ENCODE results near the gene TIMM23. TPM values are rescaled to one million over a fixed set of nuclear protein-coding genes. Genes with fewer than 3 reads are reported as not detected.
"Not testable (repeated sequence)": the region's sequence is repeated elsewhere in the genome, so short reads cannot be mapped to it uniquely, and the experiment has no call there.

The TIMM23 gene
- total RNA-seq (2014; rRNA removed; shearing (Covaris generic); ENCODE audit: low replicate concordance): 145 and 178 TPM in 2 replicates

GRCh38 chr10:45972106-45972812, at the start of gene TIMM23:
Gene TIMM23 (plus strand): TSS chr10:45972489. CDS start chr10:45972625, 136 bp downstream.
- not testable (repeated sequence) for H3K9me3 ChIP-seq, H3K27me3 ChIP-seq, H3K36me3 ChIP-seq
- H3K4me3 ChIP-seq: peak within 1 kb of the TSS; percentile 88
- DNase-seq: peak; percentile 90

- not testable (repeated sequence) for DNase-seq, H3K36me3 ChIP-seq, H3K9me3 ChIP-seq, H3K4me3 ChIP-seq, H3K27me3 ChIP-seq
These were observed 45.5 kb upstream of the TIMM23 start for GRCh38 chr10:45926790-45927189.

DNA sequence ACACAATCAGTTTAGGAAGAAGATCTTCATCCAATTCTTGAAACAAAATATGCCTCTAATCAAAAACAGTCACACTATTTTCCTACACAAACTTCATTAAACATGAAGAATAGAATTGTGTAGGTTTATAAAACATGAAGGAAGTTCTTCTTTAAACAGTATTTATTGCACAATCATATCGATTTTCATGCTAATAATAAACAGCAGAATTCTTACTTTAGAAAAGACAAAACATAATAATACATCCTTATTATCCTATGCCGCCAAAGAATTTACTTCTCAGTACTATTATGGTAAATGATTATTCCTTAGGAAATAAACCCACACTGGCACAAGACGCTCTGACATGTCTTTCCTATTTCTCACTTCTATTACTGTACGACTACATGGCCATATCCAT, 41.0 kb upstream of the TIMM23 start:
- H3K4me3 ChIP-seq, H3K36me3 ChIP-seq: not testable (repeated sequence)

DNA sequence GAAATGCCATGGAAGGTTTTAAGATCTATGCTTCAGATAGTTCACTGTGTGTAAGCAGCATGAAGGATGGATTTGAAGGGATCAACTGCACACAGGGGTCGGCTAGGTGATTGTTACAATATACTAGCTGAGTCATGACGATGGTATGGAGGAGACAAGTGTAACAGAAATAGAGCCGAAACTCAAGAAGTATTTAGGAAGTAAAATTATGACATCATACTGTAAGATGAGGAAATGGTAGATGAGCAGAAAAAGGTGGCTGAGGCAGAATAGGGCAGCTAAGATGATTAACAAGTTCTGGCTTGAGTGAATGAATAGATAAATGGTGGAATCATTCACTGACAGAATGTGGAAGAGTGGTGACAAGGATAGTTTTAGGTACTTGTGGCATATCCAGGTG, 37.5 kb upstream of the TIMM23 start:
- not testable (repeated sequence) for H3K36me3 ChIP-seq, H3K9me3 ChIP-seq, H3K27me3 ChIP-seq, H3K4me3 ChIP-seq, DNase-seq

More for the DNA sequence above, 41.0 kb upstream of the TIMM23 start:
- not testable (repeated sequence) for DNase-seq, H3K27me3 ChIP-seq, H3K9me3 ChIP-seq

GRCh38 chr10:45939176-45939697, 33.1 kb upstream of the TIMM23 start:
- not testable (repeated sequence) for H3K9me3 ChIP-seq, H3K4me3 ChIP-seq, H3K36me3 ChIP-seq, H3K27me3 ChIP-seq, DNase-seq

GRCh38 chr10:45941196-45941595, 31.1 kb upstream of the TIMM23 start:
- not testable (repeated sequence) for H3K27me3 ChIP-seq, H3K4me3 ChIP-seq, DNase-seq, H3K9me3 ChIP-seq, H3K36me3 ChIP-seq

DNA sequence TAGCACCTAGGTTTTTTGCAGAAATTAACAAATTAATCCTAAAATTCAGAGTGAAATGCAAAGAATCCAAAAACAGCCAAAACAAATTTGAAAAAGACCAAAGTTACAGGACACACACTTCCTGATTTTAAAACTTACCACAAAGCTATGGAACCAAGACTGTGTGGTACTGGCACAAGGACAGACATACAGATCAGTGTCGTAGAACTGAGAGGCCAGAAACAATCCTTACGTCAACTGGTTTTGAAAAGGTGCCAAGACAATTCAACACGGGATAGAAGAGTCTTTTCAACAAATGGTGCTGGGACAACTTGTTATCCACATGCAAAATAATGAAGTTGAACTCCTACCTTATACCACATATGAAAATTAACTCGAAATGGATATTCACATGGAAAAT, 26.8 kb upstream of the TIMM23 start:
- DNase-seq, H3K27me3 ChIP-seq, H3K9me3 ChIP-seq, H3K4me3 ChIP-seq, H3K36me3 ChIP-seq: not testable (repeated sequence)

DNA sequence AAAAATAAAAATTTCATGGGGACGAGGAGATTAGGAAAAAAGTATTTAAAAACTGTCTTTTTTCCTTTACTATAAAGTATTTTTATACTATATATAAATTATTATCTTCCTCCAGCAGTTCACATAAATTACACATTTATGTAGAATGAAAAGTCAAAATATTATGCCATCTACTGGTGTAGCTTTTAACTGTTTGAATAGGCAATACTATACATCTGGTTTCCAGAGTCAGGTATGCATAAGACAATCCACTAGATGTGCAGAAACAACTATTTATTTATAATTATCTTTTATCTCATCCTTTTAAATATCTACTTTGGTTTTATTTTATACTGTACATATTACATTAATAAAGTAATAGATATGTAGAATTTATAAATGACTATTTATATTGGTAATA, 24.9 kb upstream of the TIMM23 start:
- not testable (repeated sequence) for H3K36me3 ChIP-seq, DNase-seq, H3K4me3 ChIP-seq, H3K27me3 ChIP-seq, H3K9me3 ChIP-seq

DNA sequence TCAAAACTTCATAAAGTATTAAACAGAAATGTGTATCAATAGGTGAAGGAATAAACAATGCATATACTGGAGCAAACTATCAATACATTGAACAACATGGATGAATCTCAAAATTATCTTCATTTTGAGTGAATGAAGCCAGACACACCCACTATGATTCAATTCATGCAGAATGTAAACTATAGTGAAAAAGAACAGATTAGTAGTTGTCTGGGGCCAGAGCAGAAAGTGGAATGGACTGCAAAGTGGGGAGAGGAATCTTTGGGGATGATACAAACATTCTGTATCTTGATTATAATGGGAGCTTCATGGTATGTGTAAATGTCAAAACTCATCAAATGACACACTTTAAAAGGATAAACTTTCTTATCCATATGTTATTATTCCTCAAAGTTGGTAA, 23.5 kb upstream of the TIMM23 start:
- DNase-seq: not testable (repeated sequence)

DNA sequence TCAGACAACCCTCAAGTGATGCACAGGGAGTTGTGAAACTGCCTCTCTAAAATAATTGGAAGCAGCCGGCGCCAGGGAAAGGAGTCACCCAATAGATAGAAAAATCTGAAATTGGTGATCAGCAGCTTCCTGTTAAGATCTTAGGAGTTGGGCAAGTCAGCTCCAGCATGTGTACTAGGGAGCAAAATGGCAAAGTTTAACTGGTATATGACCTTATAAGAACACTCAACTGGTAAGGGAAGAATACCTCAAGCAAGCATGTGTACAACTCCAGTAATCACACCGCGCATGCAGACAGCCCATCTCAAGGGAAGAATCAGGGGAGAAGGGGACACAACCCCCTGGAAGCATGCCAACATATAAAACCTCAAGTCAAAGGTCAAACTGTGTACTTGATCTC, 17.9 kb upstream of the TIMM23 start:
- H3K36me3 ChIP-seq, H3K9me3 ChIP-seq, H3K4me3 ChIP-seq, DNase-seq, H3K27me3 ChIP-seq: not testable (repeated sequence)

More for the DNA sequence above, 23.5 kb upstream of the TIMM23 start:
- H3K36me3 ChIP-seq, H3K9me3 ChIP-seq, H3K27me3 ChIP-seq, H3K4me3 ChIP-seq: not testable (repeated sequence)

DNA sequence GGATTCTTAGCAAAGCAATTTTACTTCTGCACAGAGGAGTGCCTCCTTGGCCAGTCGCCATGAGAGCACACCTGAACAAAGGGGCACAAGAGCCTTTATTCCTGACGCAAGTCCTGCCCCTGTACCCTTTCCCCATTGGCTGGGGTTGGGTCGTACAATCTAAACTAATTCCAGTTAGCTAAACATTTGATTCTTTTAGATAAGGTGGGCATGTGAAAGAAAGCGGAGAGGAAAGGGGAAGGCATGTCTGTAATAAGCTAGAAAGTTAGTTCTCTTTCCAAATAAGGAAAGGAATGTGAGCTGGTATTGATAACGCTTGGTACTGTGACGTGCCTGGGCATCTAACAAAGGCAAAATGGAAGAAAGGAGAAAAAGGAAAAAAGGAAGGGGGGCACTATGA, 15.7 kb upstream of the TIMM23 start:
- H3K27me3 ChIP-seq, H3K36me3 ChIP-seq, H3K4me3 ChIP-seq, H3K9me3 ChIP-seq, DNase-seq: not testable (repeated sequence)

- not testable (repeated sequence) for H3K36me3 ChIP-seq, H3K9me3 ChIP-seq, DNase-seq, H3K4me3 ChIP-seq, H3K27me3 ChIP-seq
These were observed 14.4 kb upstream of the TIMM23 start for GRCh38 chr10:45957928-45958327.

GRCh38 chr10:45962686-45963452, 9.4 kb upstream of the TIMM23 start:
- not testable (repeated sequence) for DNase-seq, H3K36me3 ChIP-seq, H3K4me3 ChIP-seq, H3K9me3 ChIP-seq, H3K27me3 ChIP-seq

DNA sequence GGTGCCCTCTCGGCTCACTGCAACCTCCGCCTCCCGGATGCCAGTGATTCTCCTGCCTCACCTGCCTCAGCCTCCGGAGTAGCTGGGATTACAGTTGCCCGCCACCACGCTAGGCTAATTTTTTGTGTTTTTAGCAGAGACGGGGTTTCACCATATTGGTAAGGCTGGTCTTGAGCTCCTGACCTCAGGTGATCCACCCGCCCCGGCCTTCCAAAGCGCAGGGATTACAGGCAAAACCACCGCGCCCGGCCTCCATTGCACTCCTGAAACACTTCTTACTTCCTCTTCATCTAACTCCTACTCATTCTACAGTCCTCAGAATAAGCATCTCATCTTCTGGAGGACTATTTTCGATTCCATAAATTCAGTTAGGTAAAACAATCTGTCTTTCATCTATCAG, 1.3 kb upstream of the TIMM23 start:
- DNase-seq, H3K27me3 ChIP-seq: not testable (repeated sequence)

GRCh38 chr10:45971742-45972105, 565 bp upstream of the TIMM23 start:
- H3K4me3 ChIP-seq: peak overlapping the region; percentile 88
- H3K9me3 ChIP-seq, DNase-seq, H3K36me3 ChIP-seq, H3K27me3 ChIP-seq: not testable (repeated sequence)

More for the DNA sequence above, 1.3 kb upstream of the TIMM23 start:
- peak overlapping the region; percentile 88 for H3K4me3 ChIP-seq
- not testable (repeated sequence) for H3K9me3 ChIP-seq, H3K36me3 ChIP-seq

- H3K4me3 ChIP-seq: peak overlapping the region; percentile 88
- not testable (repeated sequence) for H3K36me3 ChIP-seq, DNase-seq, H3K27me3 ChIP-seq, H3K9me3 ChIP-seq
These were observed 502 bp downstream of the TIMM23 start for GRCh38 chr10:45972813-45973169.

DNA sequence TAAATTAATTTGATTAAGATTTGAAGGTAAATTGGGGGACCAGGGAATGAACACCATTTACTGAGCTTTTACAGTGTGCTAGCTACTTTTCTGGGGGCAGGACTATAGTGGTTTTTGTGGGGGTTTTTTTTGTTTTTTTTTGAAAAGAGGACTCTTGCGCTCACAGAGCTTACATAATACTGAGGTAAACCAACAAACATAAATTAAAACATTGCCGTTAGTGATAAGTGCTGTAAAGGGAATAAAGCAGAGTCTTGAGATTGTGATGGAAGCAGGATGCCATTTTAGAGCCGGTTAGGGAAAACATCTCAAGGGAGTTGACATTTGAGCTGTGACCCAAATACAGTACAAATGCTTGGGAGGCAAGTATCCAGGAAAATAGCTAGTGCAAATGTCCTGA, 1.8 kb downstream of the TIMM23 start:
- H3K4me3 ChIP-seq, H3K9me3 ChIP-seq, H3K27me3 ChIP-seq, DNase-seq: not testable (repeated sequence)
- H3K36me3 ChIP-seq: peaks cover 15% of the 10 kb centered on the region

DNA sequence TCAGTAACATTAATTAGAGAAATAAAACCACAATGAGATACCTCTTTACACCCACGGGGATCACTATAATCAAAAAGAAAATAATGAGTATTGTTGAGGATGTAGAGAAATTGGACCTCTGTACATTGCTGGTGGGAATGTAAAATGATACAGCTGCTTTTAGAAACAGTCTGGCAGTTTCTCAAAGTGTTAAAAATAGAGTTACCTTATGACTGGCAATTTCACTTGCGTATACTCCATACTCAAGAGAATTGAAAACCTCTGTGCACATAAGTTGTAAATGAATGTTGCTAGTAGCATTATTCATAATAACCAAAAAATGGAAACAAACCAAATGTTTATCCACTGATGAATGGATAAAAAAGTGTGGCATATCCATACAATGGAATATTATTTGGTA, 6.3 kb downstream of the TIMM23 start:
- H3K36me3 ChIP-seq: peaks cover 15% of the 10 kb centered on the region
- not testable (repeated sequence) for H3K9me3 ChIP-seq

More for the DNA sequence above, 6.3 kb downstream of the TIMM23 start:
- not testable (repeated sequence) for H3K4me3 ChIP-seq, DNase-seq, H3K27me3 ChIP-seq

Data from MG63 (cell line).